Thyroid gland (tissue), 4 donors: ENCODE data around the gene DPEP2NB. TPM values are rescaled to one million over a fixed set of nuclear protein-coding genes. Genes with fewer than 3 reads are reported as not detected.

Experiments
- DNase-seq, 2 donors: peaks; one replicate each; pipeline ENCODE4 v3.0.0-alpha.2; 2019
- H3K27ac ChIP-seq, 3 donors: fragments of 200-600 bp; sonication (generic); 1 replicate in 2 of 3; 2 replicates in 1 of 3; pipeline ENCODE4 v1.5.1; 2016 to 2019; ENCODE audit warnings: mild to moderate bottlenecking in 1 of 3, moderate library complexity in 1 of 3
- H3K27me3 ChIP-seq: fragments of 200-600 bp; sonication (generic); one replicate; pipeline ENCODE4 v1.5.1; 2019
- H3K36me3 ChIP-seq, 2 donors: fragments of 200-600 bp; sonication (generic); one replicate each; pipeline ENCODE4 v1.5.1; 2016 to 2019
- H3K4me1 ChIP-seq, 2 donors: fragments of 200-600 bp; sonication (generic); one replicate each; pipeline ENCODE4 v1.5.1; 2017 to 2019
- H3K4me3 ChIP-seq, 3 donors: fragments of 200-600 bp; sonication (generic); replicated peaks in 1 of 3; 1 replicate in 2 of 3; 2 replicates in 1 of 3; pipeline ENCODE4 v1.5.1; 2016; ENCODE audit warnings: mild to moderate bottlenecking in 1 of 3
- H3K9me3 ChIP-seq: fragments of 200-600 bp; sonication (generic); one replicate; pipeline ENCODE4 v1.5.1; 2017
- CTCF ChIP-seq, 6 experiments: fragments of 200-600 bp in 3 of 6; fragments of 450-650 bp in 3 of 6; sonication (generic) in 3 of 6; IDR thresholded peaks; one replicate each; pipeline ENCODE4 v1.5.1; 2016 to 2019; ENCODE audit warnings: antibody characterized with exemption in 6 of 6, mild to moderate bottlenecking in 2 of 6, inconsistent platforms in 1 of 6, moderate library complexity in 1 of 6
- POLR2A ChIP-seq, 2 donors: fragments of 450-650 bp; IDR thresholded peaks; one replicate each; pipeline ENCODE4 v1.6.1; 2017; ENCODE audit warnings: antibody characterized with exemption in 2 of 2, mild to moderate bottlenecking in 2 of 2, moderate library complexity in 1 of 2
- WGBS, 2 donors: methylation state at CpG; one replicate each; pipeline ENCODE4 v1.1.5; 2017; 5-methylcytosine and 5-hydroxymethylcytosine counted together
- intact Hi-C: fragments of 100-400 bp; cut with DNase I; formaldehyde crosslinking; loops from one replicate; pipeline ENCODE4 v1.15.1; 2023
- total RNA-seq, 4 donors: library from RNA; depleted of rRNA; stranded (reverse); fragments of >200 nt; gene quantifications; one replicate each; pipeline ENCODE4 v1.2.3, GENCODE V29; 2016

The DPEP2NB gene
- total RNA-seq, 4 donors from 2014 or later: not detected

GRCh38 chr16:68055395-68055794 lies 39.7 kb upstream of the DPEP2NB start:
- no peaks in the 10 kb centered on the region for H3K36me3 ChIP-seq

GRCh38 chr16:68049449-68049848 lies 33.7 kb upstream of the DPEP2NB start:
- TF ChIP-seq POLR2A (IDR thresholded peaks at IDR 0.05) (no peak), CTCF (IDR thresholded peaks at IDR 0.05) (no peak)
- Histone ChIP-seq H3K27me3 (no peaks in the 10 kb centered on the region), H3K4me1 (no peaks in the 10 kb centered on the region), H3K27ac (no peak overlapping the region), H3K9me3 (no peaks in the 10 kb centered on the region), H3K36me3 (peaks cover 0 to 5% of the 10 kb centered on the region in 2 donors), H3K4me3 (no peak overlapping the region)
- 93 to 100% methylated on average over 2 of the region's 2 CpGs for WGBS, 2 donors
- no peak for DNase-seq
- intact Hi-C loops: no loop called here

More at GRCh38 chr16:68055395-68055794, 39.7 kb upstream of the DPEP2NB start:
- Histone ChIP-seq H3K27me3 (no peaks in the 10 kb centered on the region), H3K9me3 (no peaks in the 10 kb centered on the region), H3K4me3 (no peak overlapping the region), H3K27ac (no peak overlapping the region), H3K4me1 (no peaks in the 10 kb centered on the region)
- TF ChIP-seq POLR2A (IDR thresholded peaks at IDR 0.05) (no peak), CTCF (IDR thresholded peaks at IDR 0.05) (no peak)
- 95 to 96% methylated on average over 3 of the region's 3 CpGs for WGBS, 2 donors
- intact Hi-C loops: no loop called here
- DNase-seq: no peak

- Histone ChIP-seq H3K4me1 (no peaks in the 10 kb centered on the region), H3K4me3 (no peak overlapping the region), H3K27me3 (no peaks in the 10 kb centered on the region), H3K36me3 (peaks cover 0 to 5% of the 10 kb centered on the region in 2 donors), H3K27ac (no peak overlapping the region), H3K9me3 (no peaks in the 10 kb centered on the region)
- DNase-seq: no peak
- intact Hi-C loops: no loop called here
- WGBS, 2 donors: 84 to 88% methylated on average over 2 of the region's 2 CpGs
- TF ChIP-seq CTCF (IDR thresholded peaks at IDR 0.05) (no peak), POLR2A (IDR thresholded peaks at IDR 0.05) (no peak)
Observed at GRCh38 chr16:68047987-68048386, 32.3 kb upstream of the DPEP2NB start.

- no peaks in the 10 kb centered on the region for H3K4me1 ChIP-seq
- WGBS, 2 donors: 89 to 90% methylated on average over 7 of the region's 7 CpGs
- H3K9me3 ChIP-seq: no peaks in the 10 kb centered on the region
- peaks cover 0 to 5% of the 10 kb centered on the region in 2 donors for H3K36me3 ChIP-seq
- no peak overlapping the region for H3K4me3 ChIP-seq
- no peak overlapping the region for H3K27ac ChIP-seq
- no peak for TF ChIP-seq CTCF (IDR thresholded peaks at IDR 0.05)
- no peak for TF ChIP-seq POLR2A (IDR thresholded peaks at IDR 0.05)
- intact Hi-C loops: no loop called here
- no peak for DNase-seq
- no peaks in the 10 kb centered on the region for H3K27me3 ChIP-seq
Observed at GRCh38 chr16:68046106-68046505, 30.4 kb upstream of the DPEP2NB start.

GRCh38 chr16:68041783-68042182 lies 26.1 kb upstream of the DPEP2NB start:
- 87 to 92% methylated on average over 2 of the region's 2 CpGs for WGBS, 2 donors
- TF ChIP-seq POLR2A (IDR thresholded peaks at IDR 0.05): no peak
- no peak for TF ChIP-seq CTCF (IDR thresholded peaks at IDR 0.05)
- Histone ChIP-seq H3K4me3 (no peak overlapping the region), H3K27ac (no peak overlapping the region), H3K9me3 (no peaks in the 10 kb centered on the region), H3K4me1 (peaks cover 0 to 3% of the 10 kb centered on the region in 2 donors), H3K36me3 (no peaks in the 10 kb centered on the region), H3K27me3 (no peaks in the 10 kb centered on the region)
- intact Hi-C loops: loop anchor here (5.0 kb wide), 2 partner anchors 49 to 159 kb away; partner anchors contain the start of gene NRN1L
- no peak for DNase-seq
